GM18870 (cell line): ENCODE data around the gene COL13A1.

ENCODE experiments used
- ATAC-seq: cut with Tn5 transposase; IDR thresholded peaks from one replicate; pipeline ENCODE4 v1.9.1; 2021; ENCODE audit warnings: moderate library complexity; ENCODE audit not compliant: unreplicated experiment

The COL13A1 gene

DNA sequence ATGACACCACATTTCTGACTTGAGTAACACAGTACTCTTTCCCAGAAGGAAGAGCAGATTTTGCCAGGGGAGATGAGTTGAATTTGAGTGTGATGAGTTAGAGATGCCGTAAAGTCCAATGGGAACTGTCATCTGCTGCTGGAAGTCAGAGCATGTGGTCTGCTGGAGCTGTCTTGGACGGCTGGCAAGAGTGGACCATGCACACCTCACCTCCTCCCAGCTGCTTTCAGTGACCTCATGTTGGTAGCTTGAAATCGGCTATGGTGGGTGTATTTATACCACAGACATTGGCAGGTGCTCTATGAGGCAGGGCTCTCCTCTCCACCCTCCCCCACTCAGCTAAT is 82.3 kb downstream of the COL13A1 start:
- ATAC-seq = no peak

DNA sequence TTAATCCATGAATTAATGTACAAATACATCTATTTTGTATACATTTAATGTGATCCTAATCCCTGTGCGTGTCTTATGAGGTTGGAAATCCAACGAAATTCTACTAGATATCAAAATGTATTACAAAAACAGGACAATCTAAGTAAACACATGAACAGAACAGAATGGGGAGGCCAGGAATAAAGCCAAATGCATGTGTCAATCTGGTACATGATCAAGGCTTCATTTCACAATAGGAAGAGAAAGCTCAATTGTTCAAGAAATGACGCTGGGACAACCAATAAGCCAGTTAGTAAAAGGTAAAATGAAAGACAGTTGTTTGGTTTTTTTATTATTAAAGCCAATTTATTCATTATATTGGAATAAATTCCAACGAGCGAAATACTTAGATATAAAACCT is 83.0 kb downstream of the COL13A1 start:
- no peak for ATAC-seq

DNA sequence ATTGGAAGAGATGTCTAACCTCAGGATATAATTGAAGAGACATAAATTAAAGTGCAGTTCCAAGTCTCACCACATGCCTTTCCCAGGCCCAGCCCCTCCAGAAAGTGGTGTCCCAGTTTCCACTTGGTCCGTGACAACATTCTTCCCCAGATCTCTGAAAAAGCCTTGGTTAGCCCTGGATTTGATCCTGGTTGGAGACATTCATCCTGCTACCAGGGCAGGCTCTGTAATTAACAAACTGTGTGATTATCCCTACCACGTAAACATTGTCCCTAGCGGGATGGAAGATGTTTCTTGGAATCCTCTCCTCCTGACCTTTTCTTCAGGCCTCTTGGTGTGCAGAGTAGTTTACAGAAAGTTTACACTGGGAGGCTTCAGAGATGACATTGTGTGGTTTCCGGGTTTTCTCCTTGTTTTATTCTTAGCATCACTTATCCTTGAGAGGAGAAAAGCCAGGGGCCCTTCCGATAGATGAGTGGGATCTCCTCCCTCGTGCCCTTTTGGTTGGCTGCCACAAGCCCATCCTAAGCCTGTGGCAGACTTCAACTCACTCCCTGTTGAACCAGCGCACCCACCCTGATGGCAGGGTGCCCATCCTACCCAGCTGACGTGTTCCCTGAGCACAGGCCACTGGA is 83.8 kb downstream of the COL13A1 start:
- ATAC-seq = no peak

- no peak for ATAC-seq
These were observed 87.3 kb downstream of the COL13A1 start for GRCh38 chr10:69888882-69889584.

GRCh38 chr10:69890065-69890847 is 88.5 kb downstream of the COL13A1 start:
- no peak for ATAC-seq

DNA sequence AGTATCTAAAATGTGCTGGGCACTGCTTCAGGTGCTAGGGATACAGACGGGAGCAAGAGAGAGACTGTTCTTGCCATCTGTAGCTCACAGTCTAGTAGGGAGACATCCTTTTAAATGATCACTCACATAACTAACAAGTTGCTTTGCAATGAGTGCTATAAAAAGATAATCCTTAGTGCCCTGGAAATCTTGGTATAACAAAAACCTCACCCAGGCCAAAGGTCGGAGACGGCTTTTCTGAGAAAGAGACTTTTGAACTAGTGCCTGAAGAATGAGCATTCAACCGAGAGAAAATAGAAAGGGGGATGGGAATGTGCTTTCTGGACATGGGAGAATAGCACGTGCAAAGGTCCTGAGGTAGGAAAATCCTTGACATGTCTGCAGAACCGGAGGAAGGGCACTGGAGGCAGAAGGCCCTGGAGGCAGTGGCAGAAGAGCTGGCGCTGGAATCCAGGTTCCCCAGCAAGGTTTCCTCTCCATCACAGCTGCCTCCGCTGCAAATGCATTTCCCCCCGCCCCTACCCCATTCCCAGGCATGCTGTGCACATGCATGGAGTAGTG is 89.4 kb downstream of the COL13A1 start:
- ATAC-seq = no peak

DNA sequence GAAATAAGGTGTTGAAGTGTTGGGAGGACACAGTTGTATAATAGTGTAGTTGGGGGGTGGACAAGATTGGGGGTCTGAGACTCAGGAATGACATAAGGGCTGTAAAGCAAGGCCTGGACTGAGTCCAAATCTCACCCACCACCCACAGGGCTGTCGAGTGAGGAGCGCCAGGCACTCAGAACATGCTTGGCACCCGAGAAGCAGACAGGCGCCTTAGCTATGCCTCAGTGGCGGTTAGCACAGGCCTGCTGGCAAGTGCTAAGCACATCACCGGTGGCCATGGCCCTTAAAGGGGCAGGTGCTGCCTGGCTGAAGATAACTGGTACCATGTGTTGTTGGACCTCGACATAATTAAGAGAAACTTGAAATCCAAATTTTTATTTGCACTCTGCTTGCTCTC is 90.7 kb downstream of the COL13A1 start:
- no peak for ATAC-seq

- ATAC-seq = no peak
These were observed 91.1 kb downstream of the COL13A1 start for GRCh38 chr10:69892816-69893215.

DNA sequence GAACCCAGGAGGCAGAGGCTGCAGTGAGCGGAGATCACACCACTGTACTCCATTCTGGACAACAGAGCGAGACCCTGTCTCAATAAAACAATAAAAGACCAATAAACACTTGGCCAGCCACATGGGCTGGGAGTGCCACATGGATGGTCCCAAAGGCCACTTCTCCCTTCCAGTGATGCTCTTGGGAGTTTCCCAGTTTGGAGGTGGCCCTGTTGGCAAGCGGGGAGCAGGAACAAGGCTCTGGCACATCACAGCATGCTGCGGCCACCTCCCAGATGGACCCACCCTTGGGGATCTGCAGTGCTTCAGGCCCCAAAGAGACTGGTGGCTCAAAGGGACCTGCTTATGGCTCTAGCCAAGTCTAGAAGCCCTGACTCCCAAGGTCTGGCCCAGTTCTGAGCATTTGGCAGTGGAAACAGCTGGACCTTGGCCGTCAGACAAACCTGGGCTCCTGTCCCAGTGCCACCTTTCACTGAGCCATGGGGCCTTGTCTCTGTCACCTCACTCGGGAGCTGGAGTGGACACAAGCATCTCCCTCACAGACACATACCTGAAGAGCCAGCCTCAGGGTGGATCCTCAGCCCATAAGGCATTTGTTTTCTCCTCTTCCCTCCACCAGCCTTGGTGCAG is 91.7 kb downstream of the COL13A1 start:
- ATAC-seq = no peak

GRCh38 chr10:69894156-69894555 is 92.5 kb downstream of the COL13A1 start:
- no peak for ATAC-seq

DNA sequence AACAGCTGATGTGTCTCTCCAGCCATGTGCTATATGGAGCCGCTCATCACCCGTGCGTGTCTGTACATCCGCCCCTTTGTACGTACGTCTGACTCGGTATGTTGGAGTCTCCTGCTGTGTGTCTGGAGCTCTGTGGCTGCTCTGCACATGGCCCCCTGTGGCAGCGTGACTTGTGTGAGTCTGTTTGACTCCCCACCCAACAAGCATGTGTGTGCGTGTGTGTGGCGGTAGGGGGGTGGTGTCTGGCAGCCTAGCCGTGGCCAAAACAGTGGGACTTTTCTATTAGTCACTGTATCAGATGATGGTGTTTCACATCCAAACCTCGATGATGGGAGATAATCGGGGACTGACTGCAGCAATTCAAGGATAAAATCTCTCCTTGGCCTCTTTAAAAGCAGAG is 94.1 kb downstream of the COL13A1 start:
- no peak for ATAC-seq

DNA sequence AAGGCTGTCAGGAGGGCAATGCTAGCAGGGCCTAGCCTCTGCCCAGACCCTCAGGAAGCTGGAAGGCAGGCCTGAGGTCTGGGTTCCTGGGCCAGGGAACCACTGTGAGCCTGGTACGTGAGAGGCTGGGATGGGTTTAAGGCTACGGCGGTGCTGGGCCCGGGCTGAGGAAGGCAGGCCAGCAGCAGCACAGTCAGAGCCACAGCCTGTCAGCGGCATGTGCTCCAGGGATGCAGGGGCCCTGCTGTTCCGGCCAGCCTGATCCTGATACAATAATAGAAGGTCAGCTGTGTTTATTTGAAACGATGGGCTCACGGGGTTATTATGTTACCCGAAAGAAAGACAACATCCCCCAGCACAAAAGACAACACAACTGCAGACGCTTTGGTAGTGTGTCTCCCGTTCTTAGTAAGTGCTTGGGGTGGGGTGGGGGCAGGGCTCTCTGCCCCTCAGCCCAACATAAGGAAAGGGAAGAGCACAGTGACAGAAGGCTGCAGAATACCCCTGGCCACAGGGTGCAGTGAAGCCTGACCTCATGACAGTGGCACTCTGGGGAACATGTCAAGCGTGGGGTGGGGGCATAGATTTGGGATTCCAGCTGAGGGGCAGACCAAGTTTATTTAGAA is 95.0 kb downstream of the COL13A1 start:
- ATAC-seq = no peak

DNA sequence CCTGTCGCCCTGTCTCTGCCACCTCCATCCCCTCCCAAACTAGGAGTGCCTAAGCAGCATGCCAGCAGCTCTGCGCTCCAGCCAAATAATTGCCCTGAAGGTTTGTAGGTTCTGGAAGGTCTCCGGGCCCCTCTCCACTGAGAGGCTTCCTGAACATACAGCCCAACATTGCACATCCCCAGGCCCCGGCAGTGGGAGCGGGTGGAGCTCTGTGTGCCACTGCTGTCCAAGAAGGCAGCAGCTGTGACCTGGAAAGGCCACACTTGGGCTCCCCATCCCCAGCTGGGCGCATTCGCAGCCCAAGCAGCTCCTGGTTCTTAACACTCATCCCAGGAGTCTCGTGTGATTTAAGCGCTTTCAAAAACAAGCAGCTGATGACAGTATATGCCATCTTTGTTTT is 95.7 kb downstream of the COL13A1 start:
- ATAC-seq = no peak

GRCh38 chr10:69897999-69898398 is 96.3 kb downstream of the COL13A1 start:
- ATAC-seq = no peak

DNA sequence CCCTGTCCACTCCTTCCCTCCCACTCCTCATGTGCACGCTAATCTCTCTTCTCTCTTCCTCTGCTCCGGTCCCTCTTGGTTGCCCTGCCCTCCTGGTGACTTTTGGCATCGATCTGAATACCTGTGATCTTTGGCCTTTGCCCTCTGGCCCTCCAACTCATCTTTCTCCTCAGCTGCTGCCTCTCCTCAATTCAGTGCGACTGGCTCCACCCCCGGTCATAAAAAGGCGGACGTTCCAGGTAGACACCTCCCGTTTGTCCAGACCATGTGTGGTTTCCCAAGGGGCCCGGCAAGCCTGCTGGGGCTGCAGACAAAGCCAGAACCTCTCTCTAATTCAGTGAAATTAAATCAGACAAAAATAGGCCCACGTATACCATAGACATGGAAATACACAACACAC is 96.8 kb downstream of the COL13A1 start:
- ATAC-seq = no peak

DNA sequence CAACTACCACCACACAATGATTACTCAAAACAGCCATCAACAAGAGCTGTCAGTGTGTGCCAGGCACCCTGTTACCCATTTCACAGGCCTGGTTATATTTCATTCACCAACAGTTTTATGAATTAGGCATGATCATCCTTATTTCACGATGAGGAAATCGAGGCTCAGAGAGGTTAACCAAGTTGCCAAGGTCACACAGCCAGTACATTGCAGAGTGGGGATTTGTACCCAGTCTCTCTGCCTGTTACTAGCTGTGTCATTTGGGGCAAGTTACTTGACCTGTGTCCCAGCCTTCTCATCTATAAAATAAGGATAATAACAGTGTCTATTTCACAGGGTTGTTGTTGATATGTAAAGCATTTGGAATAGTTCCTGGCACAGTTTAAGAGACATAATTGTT is 97.2 kb downstream of the COL13A1 start:
- no peak for ATAC-seq

DNA sequence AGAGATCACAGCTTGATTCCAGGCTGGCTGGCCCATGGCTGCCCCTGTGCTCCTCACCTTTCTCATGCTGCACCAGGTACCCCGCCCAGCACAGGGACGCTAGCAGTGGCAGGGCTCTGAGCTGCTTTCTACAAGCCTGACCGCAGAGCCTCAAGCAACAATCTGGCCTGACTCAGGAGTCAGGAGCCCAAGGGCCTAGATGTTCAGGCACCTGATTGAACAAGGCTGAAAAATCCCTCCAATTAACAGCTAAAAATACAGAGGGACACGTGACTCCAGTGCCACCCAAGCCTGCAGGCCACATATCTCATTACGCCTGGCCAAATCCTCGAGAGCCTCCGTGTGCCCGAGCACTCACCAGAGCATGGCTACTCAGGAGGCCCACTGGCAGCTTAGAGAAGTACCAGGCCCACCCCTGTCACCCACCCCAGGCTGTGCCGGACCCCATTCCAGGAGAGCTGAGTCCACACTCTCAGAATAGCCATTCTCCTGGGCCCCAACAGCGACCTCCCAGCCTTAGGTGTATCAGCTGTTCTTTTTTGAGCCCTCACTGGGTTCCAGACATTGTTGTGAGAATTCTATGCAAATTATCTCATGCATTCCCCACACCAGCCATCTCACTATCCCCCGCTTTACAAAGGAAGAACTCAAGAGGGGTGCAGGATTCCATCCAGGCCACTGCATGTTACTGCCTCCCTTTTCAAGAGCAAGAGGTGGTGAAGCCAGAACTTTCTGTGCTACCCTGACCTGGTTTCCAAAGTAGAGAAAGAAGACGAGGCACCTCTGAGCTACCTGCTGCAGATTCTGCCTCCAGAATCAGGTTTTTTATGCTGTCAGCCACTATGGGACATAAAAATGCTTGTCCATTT is 98.3 kb downstream of the COL13A1 start:
- ATAC-seq = no peak

DNA sequence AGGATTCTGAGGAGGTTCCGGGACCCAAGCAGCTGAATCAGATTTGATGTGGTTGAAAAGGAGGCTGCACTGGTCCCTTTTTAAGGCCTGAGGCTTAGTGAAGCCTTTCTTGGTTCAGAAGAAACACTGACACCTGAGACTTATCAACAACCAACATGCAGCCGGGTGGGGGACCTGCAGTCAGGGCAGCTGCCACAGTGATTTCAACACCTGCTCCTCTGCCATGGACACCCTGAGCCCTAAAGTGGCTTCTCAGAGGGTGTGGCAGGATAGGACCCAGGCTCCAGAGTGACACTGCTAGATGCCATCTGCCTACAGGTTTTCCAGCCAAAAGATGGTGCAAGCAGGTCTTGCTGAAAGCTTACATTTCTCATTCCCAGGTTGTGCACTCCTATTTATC is 99.3 kb downstream of the COL13A1 start:
- no peak for ATAC-seq

GRCh38 chr10:69901628-69902505 is 100.2 kb downstream of the COL13A1 start:
- ATAC-seq = no peak
